Measurements from ENCODE around the gene SNX9.

The SNX9 gene

DNA sequence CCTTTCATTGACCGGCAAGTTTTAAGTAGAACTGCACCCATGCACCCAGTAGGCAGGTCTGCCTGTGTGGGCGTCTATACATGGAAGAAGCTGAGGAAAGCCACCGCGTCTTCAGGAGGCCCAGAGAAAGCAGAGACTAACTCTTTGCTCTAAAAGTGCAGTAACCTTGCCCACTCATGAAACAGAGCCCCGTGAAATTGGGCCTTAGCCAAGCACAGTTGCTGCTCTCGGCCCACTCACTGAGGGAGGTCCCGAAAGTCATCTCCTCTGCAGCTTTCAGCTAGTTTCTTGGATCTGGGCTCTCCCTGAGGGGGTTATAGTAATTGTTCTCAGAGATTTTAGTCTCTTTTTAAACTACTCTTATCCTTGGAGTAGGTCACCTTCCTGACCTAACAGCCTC lies 84.6 kb downstream of the SNX9 start:
- TF ChIP-seq POLR2A (IDR thresholded peaks at IDR 0.05; ENCODE audit: low read length) = no peak
- TF ChIP-seq GATA1 (IDR thresholded peaks at IDR 0.05; ENCODE audit: low read depth, low read length) = no peak
- peak in 1 of 2 experiments; percentile 53 for DNase-seq

DNA sequence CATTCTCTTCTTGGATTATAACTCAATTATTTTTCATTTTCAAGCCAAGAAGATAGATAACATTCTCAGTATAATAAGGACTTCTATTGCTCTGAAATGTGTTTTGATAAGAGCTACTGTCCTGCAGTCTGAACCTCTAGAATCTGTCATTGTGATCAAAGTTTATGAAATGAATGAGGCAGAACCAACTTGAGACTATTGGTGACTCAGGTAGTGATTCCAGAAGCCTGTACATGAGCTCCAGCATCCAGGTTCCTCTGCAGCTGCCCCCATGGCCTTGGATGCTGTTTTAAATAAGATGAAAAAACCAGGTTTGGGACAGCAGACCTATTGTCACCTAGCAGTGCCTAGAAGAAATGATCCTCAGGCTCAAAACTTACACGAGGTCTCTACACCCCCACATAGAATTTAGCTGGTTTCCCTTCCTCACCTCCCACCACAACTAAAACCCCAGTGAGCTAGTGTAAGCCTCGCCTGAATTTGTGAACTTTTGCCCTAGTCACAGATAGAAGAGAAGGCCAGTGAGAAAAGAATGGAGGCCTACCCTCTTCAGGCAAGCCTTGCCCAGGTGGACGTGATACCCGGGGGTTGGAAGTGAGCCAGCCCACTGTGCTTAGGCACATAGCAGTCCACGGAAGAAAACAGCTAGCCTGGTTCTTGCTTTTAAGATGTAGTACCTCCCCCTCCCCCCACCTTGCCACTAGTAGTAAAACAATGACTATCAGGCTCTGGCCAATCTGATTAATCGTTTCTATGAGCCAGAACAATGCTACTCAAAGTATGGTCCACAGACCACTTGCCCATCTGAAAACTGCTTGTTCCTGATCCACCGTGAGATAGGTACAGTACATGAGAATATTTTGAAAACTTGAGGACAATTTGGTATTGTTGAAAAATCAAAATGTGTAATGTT lies 85.6 kb downstream of the SNX9 start:
- TF ChIP-seq GATA1 (IDR thresholded peaks at IDR 0.05; ENCODE audit: low read depth, low read length) = no peak
- no peak for TF ChIP-seq POLR2A (IDR thresholded peaks at IDR 0.05; ENCODE audit: low read length)

DNA sequence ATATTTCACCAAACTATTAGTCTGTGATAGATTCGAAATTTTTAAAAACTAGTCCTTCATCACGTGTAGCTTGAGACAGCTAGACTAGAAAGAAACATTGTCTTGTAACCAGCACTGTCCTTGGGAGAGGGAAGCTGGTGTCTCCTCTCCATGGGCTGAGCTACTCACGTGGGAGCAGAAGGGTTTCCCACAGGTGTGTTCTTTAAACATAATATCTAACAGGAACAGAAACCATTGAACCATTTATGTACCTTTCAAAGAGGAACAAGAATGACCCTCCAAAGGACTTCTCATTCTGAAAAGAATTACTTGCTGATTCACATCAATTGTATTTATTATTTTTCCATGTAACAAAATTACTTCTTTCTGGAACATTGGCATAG lies 86.2 kb downstream of the SNX9 start:
- TF ChIP-seq POLR2A (IDR thresholded peaks at IDR 0.05; ENCODE audit: low read length) (no peak), GATA1 (IDR thresholded peaks at IDR 0.05; ENCODE audit: low read depth, low read length) (no peak)
- no peak for DNase-seq

More for the DNA sequence above, 85.6 kb downstream of the SNX9 start:
- DNase-seq = peak in 1 of 2 experiments; percentile 37

DNA sequence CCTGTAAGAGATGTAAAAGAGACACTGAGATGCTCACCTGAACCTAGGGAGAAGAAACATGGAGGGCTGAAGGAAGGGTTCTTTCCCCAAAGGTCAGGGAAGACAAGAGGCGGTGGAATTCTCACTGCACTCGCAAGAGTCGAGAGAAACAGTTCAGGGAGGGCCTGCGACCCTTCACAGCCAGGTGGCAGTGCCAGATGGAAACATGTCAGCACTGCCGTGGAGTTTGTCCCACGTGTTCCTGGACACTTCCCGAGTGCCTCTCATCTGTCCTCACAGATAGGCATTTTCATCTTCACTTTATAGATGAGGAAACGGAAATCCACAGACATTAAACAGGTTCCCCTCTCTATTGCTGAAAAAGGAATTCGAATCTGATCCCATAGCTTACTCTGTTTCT lies 88.2 kb downstream of the SNX9 start:
- no peak for TF ChIP-seq GATA1 (IDR thresholded peaks at IDR 0.05; ENCODE audit: low read depth, low read length)
- TF ChIP-seq POLR2A (IDR thresholded peaks at IDR 0.05; ENCODE audit: low read length) = no peak
- no peak for DNase-seq

DNA sequence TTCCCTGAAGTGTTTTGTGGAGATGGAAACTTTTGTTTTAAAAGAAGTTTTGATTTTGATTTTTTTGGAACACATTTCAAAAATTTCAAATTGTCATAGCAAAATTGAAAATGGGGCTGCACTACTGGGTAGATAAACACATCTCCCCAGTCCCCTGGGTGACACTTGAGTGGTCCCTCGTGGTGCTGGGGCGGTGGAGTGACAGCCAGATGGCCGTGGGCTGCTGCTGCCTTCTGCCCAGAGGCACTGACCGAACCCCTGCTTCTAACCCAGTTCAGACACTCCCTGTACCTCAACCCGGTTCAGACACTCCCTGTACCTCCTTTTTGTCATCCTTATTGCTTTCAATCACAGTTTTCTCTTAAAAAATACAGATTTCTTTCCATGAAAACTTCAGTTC lies 88.7 kb downstream of the SNX9 start:
- TF ChIP-seq POLR2A (IDR thresholded peaks at IDR 0.05; ENCODE audit: low read length) = no peak
- TF ChIP-seq GATA1 (IDR thresholded peaks at IDR 0.05; ENCODE audit: low read depth, low read length) = no peak
- no peak for DNase-seq

DNA sequence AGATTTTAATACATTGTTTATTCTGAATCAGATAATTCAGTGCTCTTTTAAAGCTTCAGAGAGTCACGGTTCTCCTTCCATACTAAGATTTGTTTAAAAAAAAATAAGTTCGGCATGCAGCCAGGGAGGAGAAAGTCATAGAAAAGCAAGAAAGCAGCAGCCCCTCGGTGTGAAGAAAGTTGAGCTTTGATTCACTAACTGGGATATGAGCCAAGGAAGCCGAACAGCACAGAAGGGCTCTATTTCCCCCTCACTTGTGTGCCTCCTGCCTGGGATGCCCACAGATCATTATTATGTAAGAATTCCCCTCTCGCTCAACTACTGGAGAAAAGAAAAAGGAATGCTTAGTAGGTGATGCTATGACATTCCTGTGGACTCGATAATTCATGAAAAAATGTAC lies 89.3 kb downstream of the SNX9 start:
- no peak for DNase-seq
- TF ChIP-seq GATA1 (IDR thresholded peaks at IDR 0.05; ENCODE audit: low read depth, low read length) (no peak), POLR2A (IDR thresholded peaks at IDR 0.05; ENCODE audit: low read length) (no peak)

DNA sequence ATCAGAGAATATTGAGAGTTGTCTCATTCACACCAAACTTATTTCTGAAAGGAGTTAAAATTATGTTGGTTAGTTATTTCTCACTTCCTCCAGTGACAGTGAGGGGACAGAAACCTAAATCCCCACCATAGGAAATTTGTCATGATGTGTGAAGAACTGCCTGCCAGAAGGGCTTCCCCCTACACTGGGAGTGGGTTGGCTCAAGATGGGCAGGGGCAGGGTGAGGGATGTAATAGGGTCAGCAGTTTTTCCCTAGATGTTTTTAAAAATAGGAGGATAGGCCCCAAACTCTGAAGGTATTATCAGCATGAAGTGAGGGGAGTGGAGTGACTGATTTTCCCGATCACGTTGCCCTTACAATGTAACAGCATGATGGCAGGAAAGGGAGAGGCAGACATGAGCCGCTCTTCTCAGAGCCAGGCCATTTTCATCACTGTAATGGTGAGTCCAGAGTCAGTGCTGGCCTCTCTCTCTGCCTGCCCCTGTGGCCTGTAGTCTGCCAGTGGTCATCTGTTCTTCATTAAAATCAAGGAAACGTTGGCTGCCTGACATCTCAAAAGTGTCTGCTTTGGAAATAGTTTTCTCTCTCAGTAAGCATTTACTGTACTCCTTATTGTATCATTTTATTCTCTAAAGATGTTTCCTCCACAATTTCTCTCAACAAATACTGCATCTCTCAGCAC lies 98.8 kb downstream of the SNX9 start:
- DNase-seq = no peak
- TF ChIP-seq POLR2A (IDR thresholded peaks at IDR 0.05; ENCODE audit: low read length) = no peak

DNA sequence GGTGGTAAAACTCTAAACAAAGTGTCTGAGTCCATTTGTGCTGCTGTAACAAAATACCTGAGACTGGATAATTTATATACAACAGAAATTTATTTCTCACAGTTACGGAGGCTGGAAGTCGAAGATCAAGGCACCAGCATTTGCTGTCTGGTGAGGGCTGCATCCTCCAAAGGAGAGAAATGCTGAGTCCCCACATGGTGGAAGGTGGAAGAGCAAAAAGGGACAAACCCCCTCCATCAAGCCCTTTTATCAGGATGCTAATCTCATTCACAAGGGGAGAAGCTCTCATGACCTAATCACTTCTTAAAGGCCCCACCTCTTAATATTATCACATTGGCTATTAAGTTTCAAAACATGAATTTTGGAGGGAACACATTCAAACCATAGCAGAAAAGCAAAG lies 102.7 kb downstream of the SNX9 start:
- TF ChIP-seq GATA1 (IDR thresholded peaks at IDR 0.05; ENCODE audit: low read depth, low read length) = no peak
- no peak for TF ChIP-seq POLR2A (IDR thresholded peaks at IDR 0.05; ENCODE audit: low read length)
- no peak for DNase-seq

DNA sequence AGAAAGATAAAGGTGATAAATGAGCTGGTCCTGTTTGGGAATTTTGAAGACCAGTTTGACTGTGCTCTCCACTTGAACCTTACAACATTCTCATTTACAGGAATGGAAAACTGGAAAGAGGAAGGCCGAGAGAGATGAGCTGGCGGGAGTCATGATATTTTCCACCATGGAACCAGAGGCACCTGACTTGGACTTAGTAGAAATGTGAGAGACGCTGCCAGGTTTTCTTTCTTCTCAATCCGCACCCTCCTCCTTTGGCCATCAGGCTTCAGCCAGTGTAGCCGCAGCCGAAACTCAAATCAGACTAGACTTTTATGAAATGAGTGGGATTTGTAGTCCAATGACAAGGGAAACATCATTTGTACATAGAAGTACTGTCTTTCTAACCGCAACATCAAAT lies 104.0 kb downstream of the SNX9 start:
- no peak for DNase-seq
- no peak for TF ChIP-seq GATA1 (IDR thresholded peaks at IDR 0.05; ENCODE audit: low read depth, low read length)
- no peak for TF ChIP-seq POLR2A (IDR thresholded peaks at IDR 0.05; ENCODE audit: low read length)

DNA sequence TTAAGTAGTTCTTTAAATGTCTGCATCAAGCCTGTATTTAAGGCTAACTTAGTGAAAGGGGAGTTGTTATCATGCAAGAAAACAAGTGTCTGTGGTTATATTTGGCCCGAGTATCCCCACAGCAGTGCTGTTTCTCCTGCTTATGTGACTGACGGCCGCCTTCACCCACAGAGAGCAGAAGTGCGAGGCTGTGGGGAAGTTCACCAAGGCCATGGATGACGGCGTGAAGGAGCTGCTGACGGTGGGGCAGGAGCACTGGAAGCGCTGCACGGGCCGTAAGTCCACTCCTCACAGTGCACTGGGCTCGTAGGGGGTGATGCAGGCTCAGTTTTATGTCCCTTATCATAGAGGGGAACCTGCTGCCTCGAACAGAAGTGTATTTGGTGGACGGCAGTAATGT lies 105.4 kb downstream of the SNX9 start:
- TF ChIP-seq GATA1 (IDR thresholded peaks at IDR 0.05; ENCODE audit: low read depth, low read length) (no peak), POLR2A (IDR thresholded peaks at IDR 0.05; ENCODE audit: low read length) (no peak)
- DNase-seq = no peak

DNA sequence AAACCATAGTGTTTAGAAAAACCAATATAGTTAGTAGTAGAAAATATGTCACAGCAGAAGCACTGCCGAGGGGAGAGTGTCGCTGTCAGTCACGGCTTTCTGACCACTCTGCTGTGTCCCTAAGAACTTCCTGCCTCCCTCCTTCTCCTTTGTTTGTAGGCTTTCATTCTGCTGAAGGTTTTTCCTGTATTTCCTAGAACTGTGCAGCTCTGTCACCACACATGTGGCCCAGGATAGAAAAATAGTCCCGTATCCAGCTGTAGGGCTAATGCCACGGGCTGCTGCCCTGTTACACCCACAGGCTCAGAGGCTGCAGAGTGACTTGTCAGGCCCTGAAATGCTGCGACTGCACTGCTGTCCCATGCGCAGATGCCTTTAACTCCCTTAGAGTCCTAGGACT lies 106.0 kb downstream of the SNX9 start:
- DNase-seq = no peak
- TF ChIP-seq GATA1 (IDR thresholded peaks at IDR 0.05; ENCODE audit: low read depth, low read length) = no peak
- TF ChIP-seq POLR2A (IDR thresholded peaks at IDR 0.05; ENCODE audit: low read length) = no peak

DNA sequence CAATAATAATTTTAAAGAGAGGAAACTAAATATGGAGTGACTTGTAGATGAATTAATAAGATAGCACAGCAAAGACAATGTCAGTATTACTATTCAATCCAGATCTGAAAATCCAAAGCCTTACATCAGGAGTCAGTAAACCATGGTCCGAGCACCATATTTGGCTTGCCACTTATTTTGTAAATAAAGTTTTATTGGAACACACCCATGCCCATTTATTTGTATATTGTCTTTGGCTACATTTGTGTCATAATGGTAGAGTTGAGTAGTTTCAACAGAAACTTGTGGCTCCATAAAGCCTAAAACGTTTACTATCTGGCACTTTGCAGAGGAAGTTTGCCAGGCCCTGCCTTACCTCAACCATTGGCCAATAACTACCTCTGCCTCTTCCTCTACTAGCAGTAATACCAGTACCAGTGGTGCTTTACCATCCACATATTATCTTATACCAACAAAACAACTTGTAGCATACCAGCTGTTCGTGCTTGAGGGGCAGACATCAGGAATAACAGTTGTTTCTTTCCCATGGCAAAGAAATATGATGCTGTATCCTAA lies 106.8 kb downstream of the SNX9 start:
- no peak for TF ChIP-seq GATA1 (IDR thresholded peaks at IDR 0.05; ENCODE audit: low read depth, low read length)
- TF ChIP-seq POLR2A (IDR thresholded peaks at IDR 0.05; ENCODE audit: low read length) = no peak
- no peak for DNase-seq

DNA sequence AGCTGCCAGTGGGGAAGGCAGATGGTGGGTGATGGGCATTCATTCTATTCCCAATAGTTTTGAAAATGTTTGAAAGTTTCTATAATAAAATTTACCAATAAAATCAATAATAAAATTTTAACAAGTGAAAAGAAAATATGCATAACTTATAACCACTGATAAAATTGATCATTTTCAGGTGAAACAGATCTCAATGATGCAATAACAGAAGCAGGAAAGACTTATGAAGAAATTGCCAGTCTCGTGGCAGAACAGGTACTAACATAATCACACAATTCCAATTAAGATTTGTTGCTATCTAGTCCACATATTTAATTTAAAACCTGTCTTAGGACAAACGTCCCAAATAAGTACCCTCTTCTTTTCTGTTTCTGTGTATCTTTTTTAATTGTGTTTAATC lies 112.7 kb downstream of the SNX9 start:
- TF ChIP-seq GATA1 (IDR thresholded peaks at IDR 0.05; ENCODE audit: low read depth, low read length) (no peak), POLR2A (IDR thresholded peaks at IDR 0.05; ENCODE audit: low read length) (no peak)
- no peak for DNase-seq

DNA sequence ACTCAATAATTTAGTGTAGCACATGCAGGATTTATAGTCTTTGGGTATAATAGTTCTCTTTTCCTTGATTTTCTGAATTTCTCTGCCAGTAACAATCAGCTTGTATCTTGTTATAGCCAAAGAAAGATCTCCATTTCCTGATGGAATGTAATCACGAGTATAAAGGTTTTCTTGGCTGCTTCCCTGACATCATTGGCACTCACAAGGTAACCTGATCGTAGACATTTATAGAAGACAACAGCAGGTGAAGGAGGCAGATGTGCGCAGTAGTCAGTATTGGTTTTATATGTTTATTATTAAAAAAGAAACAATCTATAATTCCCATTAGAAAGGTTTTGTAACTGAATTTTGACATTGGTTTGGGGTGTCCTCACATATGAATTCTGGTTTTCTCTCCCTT lies 114.3 kb downstream of the SNX9 start:
- TF ChIP-seq POLR2A (IDR thresholded peaks at IDR 0.05; ENCODE audit: low read length) = no peak
- TF ChIP-seq GATA1 (IDR thresholded peaks at IDR 0.05; ENCODE audit: low read depth, low read length) = no peak
- no peak for DNase-seq
